Stimulated activated CD8-positive, alpha-beta memory T cell treated with anti-CD3 and anti-CD28 coated beads, Interleukin-15, amount 100 ng/mL, for 4 hours (primary cell): ENCODE measurements around the gene PPP2R5C.

ENCODE experiments used
- DNase-seq, 2 donors: peaks; one replicate each; pipeline ENCODE4 v3.0.0-alpha.2; 2020; ENCODE audit warnings: low read depth in 2 of 2

Gene PPP2R5C

GRCh38 chr14:101950100-101950499, 188.6 kb downstream of the PPP2R5C start:
- no peak for DNase-seq

GRCh38 chr14:101950516-101951215, 189.2 kb downstream of the PPP2R5C start:
- no peak for DNase-seq

- no peak for DNase-seq
Observed at GRCh38 chr14:101953151-101953550, 191.6 kb downstream of the PPP2R5C start.

- DNase-seq: no peak
Observed at GRCh38 chr14:101954501-101954900, 193.0 kb downstream of the PPP2R5C start.

- DNase-seq: no peak
Observed at GRCh38 chr14:101955695-101956161, 194.2 kb downstream of the PPP2R5C start.

GRCh38 chr14:101956179-101956885, 194.8 kb downstream of the PPP2R5C start:
- no peak for DNase-seq

- no peak for DNase-seq
Observed at GRCh38 chr14:101957406-101958234, 196.1 kb downstream of the PPP2R5C start.

GRCh38 chr14:101958418-101959180, 197.1 kb downstream of the PPP2R5C start:
- no peak for DNase-seq

- no peak for DNase-seq
Observed at GRCh38 chr14:101959277-101959676, 197.8 kb downstream of the PPP2R5C start.

- DNase-seq: no peak
Observed at GRCh38 chr14:101960225-101960624, 198.7 kb downstream of the PPP2R5C start.

- DNase-seq: peak; percentile 39 to 55
Observed at GRCh38 chr14:101961011-101961721, 199.7 kb downstream of the PPP2R5C start.

GRCh38 chr14:101961746-101962502, 200.4 kb downstream of the PPP2R5C start:
- no peak for DNase-seq

GRCh38 chr14:101962503-101962874, 201.0 kb downstream of the PPP2R5C start:
- DNase-seq: no peak

GRCh38 chr14:101963052-101963451, 201.5 kb downstream of the PPP2R5C start:
- no peak for DNase-seq

GRCh38 chr14:101963656-101964296, 202.3 kb downstream of the PPP2R5C start:
- DNase-seq: no peak

- DNase-seq: peak; percentile 65 to 80
Observed at GRCh38 chr14:101964297-101965180, 203.0 kb downstream of the PPP2R5C start, which contains the start of gene DYNC1H1. Gene DYNC1H1 (plus strand): TSS chr14:101964573. CDS start chr14:101964692, 119 bp downstream.

- peak; percentile 34 for DNase-seq
Observed at GRCh38 chr14:101965181-101965544, 203.7 kb downstream of the PPP2R5C start.
